ENCODE data around the gene NAV2. TPM values are rescaled to one million over a fixed set of nuclear protein-coding genes. Genes with fewer than 3 reads are reported as not detected.
A peak's percentile ranks its signal among the peaks of the same experiment; 100 is the strongest.

The NAV2 gene
- total RNA-seq, 1 experiment from 2014 or later: 46.3 TPM

GRCh38 chr11:20033806-20034205 is 321.2 kb downstream of the NAV2 start:
- no peak overlapping the region for H2BK5ac ChIP-seq (ENCODE audit: insufficient read length, low read length)
- no peaks in the 10 kb centered on the region for H3K9me3 ChIP-seq (ENCODE audit: control insufficient read depth, low read depth, low read length)
- H3K23me2 ChIP-seq (ENCODE audit: insufficient read length, low read depth, low read length, poor library complexity, severe bottlenecking): no peaks in the 10 kb centered on the region
- H3K27ac ChIP-seq (ENCODE audit: insufficient read length, low read depth, low read length): no peak overlapping the region
- H3K14ac ChIP-seq (ENCODE audit: insufficient read depth, low read length): peak overlapping the region; percentile 48
- no peak overlapping the region for H3K4me3 Mint-ChIP-seq
- H3K27me3 Mint-ChIP-seq (ENCODE audit: low read depth): peaks cover 24% of the 10 kb centered on the region
- H4K5ac ChIP-seq (ENCODE audit: insufficient read length, low read depth, low read length): no peak overlapping the region
- H3K27ac Mint-ChIP-seq: no peak overlapping the region
- H3K79me2 ChIP-seq (ENCODE audit: insufficient read depth, low read length): peaks cover 6% of the 10 kb centered on the region; the same call in 1 of the 2 replicates
- peaks cover 21 to 31% (median 30%) of the 10 kb centered on the region in 3 experiments; a peak in 6 of 7 replicates for H3K36me3 Mint-ChIP-seq (ENCODE audit: insufficient read depth in 1 of 3, low read depth in 3 of 3)
- no peak overlapping the region for H2BK20ac ChIP-seq (ENCODE audit: low read depth, low read length, poor library complexity, severe bottlenecking)
- H3K4me1 ChIP-seq (ENCODE audit: insufficient read depth, low read length): peaks cover 37% of the 10 kb centered on the region
- H3T11ph ChIP-seq (ENCODE audit: low read length): no peak overlapping the region
- H4K91ac ChIP-seq (ENCODE audit: insufficient read length, low read depth, low read length): no peak overlapping the region
- WGBS (ENCODE audit: extremely low coverage, insufficient read length, low lambda C conversion rate): no CpG with 5 or more reads among the region's 5 CpGs
- H3K79me1 ChIP-seq (ENCODE audit: insufficient read depth, low read depth, low read length, poor library complexity, severe bottlenecking): no peaks in the 10 kb centered on the region
- no peak overlapping the region for H3K18ac ChIP-seq (ENCODE audit: insufficient read length, low read depth, low read length)
- no peak for DNase-seq
- H3K56ac ChIP-seq (ENCODE audit: insufficient read length, low read depth, low read length): no peak overlapping the region
- H3K4me2 ChIP-seq (ENCODE audit: insufficient read depth, insufficient read length, low read length): no peak overlapping the region
- H2BK15ac ChIP-seq (ENCODE audit: low read depth, low read length): no peak overlapping the region
- no peak overlapping the region for H2AK5ac ChIP-seq (ENCODE audit: insufficient read length, low read length)
- peaks cover 73 to 85% of the 10 kb centered on the region in 2 experiments for H3K4me1 Mint-ChIP-seq
- H3K23ac ChIP-seq (ENCODE audit: insufficient read length, low read depth, low read length): no peak overlapping the region
- no peak overlapping the region for H2AFZ ChIP-seq (ENCODE audit: low read length)
- no peak overlapping the region for H2BK120ac ChIP-seq (ENCODE audit: low read depth, low read length, poor library complexity, severe bottlenecking)
- no peak overlapping the region for H3K4ac ChIP-seq (ENCODE audit: low read depth, low read length)
- no peaks in the 10 kb centered on the region for H3K9me3 Mint-ChIP-seq
- H4K20me1 ChIP-seq (ENCODE audit: control insufficient read depth, insufficient read depth, insufficient read length): no peaks in the 10 kb centered on the region
- no peak overlapping the region for H2BK12ac ChIP-seq (ENCODE audit: insufficient read length, low read depth, low read length)
- no peaks in the 10 kb centered on the region; the same call in 1 of the 2 replicates for H3K27me3 ChIP-seq (ENCODE audit: insufficient read depth, low read length)
- peak; percentile 34; the same call in 1 of the 3 replicates for TF ChIP-seq CTCF (conservative IDR thresholded peaks at IDR 0.05)
- H3K9ac ChIP-seq (ENCODE audit: extremely low read depth, insufficient read length, low read length): no peak overlapping the region
- no peak overlapping the region for H4K8ac ChIP-seq (replicated peaks; ENCODE audit: insufficient read length, low read depth, low read length)
